ENCODE results near the gene PRKCE.
A peak's percentile ranks its signal among the peaks of the same experiment; 100 is the strongest.

PRKCE gene

GRCh38 chr2:46175419-46175818 is 523.9 kb downstream of the PRKCE start:
- DNase-seq (ENCODE audit: low read depth in 2 of 2, low spot score in 1 of 2) = no peak

- DNase-seq (ENCODE audit: low read depth in 2 of 2, low spot score in 1 of 2) = no peak
Measured at GRCh38 chr2:46177461-46178089, 526.1 kb downstream of the PRKCE start.

- peak; percentile 5 to 29 for DNase-seq (ENCODE audit: low read depth in 2 of 2, low spot score in 1 of 2)
Measured at GRCh38 chr2:46179037-46179621, 527.7 kb downstream of the PRKCE start.

- no peak for DNase-seq (ENCODE audit: low read depth in 2 of 2, low spot score in 1 of 2)
Measured at GRCh38 chr2:46180189-46180588, 528.7 kb downstream of the PRKCE start.

GRCh38 chr2:46181306-46181705 is 529.8 kb downstream of the PRKCE start:
- DNase-seq (ENCODE audit: low read depth in 2 of 2, low spot score in 1 of 2) = no peak

GRCh38 chr2:46181789-46182530 is 530.5 kb downstream of the PRKCE start:
- DNase-seq (ENCODE audit: low read depth in 2 of 2, low spot score in 1 of 2) = no peak

- no peak for DNase-seq (ENCODE audit: low read depth in 2 of 2, low spot score in 1 of 2)
Measured at GRCh38 chr2:46183426-46183825, 532.0 kb downstream of the PRKCE start.

- DNase-seq (ENCODE audit: low read depth in 2 of 2, low spot score in 1 of 2) = no peak
Measured at GRCh38 chr2:46184794-46185583, 533.5 kb downstream of the PRKCE start.

- DNase-seq (ENCODE audit: low read depth in 2 of 2, low spot score in 1 of 2) = no peak
Measured at GRCh38 chr2:46187112-46187618, 535.7 kb downstream of the PRKCE start.

- no peak for DNase-seq (ENCODE audit: low read depth in 2 of 2, low spot score in 1 of 2)
Measured at GRCh38 chr2:46188041-46188716, 536.7 kb downstream of the PRKCE start.

GRCh38 chr2:46193356-46193755 is 541.9 kb downstream of the PRKCE start:
- DNase-seq (ENCODE audit: low read depth in 2 of 2, low spot score in 1 of 2) = no peak

- no peak for DNase-seq (ENCODE audit: low read depth in 2 of 2, low spot score in 1 of 2)
Measured at GRCh38 chr2:46193855-46194254, 542.4 kb downstream of the PRKCE start.

GRCh38 chr2:46194856-46195255 is 543.4 kb downstream of the PRKCE start:
- DNase-seq (ENCODE audit: low read depth in 2 of 2, low spot score in 1 of 2) = no peak

GRCh38 chr2:46195819-46196218 is 544.3 kb downstream of the PRKCE start:
- no peak for DNase-seq (ENCODE audit: low read depth in 2 of 2, low spot score in 1 of 2)

- no peak for DNase-seq (ENCODE audit: low read depth in 2 of 2, low spot score in 1 of 2)
Measured at GRCh38 chr2:46196871-46197462, 545.5 kb downstream of the PRKCE start.

GRCh38 chr2:46197672-46198071 is 546.2 kb downstream of the PRKCE start:
- no peak for DNase-seq (ENCODE audit: low read depth in 2 of 2, low spot score in 1 of 2)

GRCh38 chr2:46198164-46198883 is 546.8 kb downstream of the PRKCE start:
- no peak for DNase-seq (ENCODE audit: low read depth in 2 of 2, low spot score in 1 of 2)

- DNase-seq (ENCODE audit: low read depth in 2 of 2, low spot score in 1 of 2) = no peak
Measured at GRCh38 chr2:46198966-46199365, 547.5 kb downstream of the PRKCE start.

- DNase-seq (ENCODE audit: low read depth in 2 of 2, low spot score in 1 of 2) = no peak
Measured at GRCh38 chr2:46200100-46200690, 548.7 kb downstream of the PRKCE start.

Measured in stimulated activated CD8-positive, alpha-beta memory T cell treated with anti-CD3 and anti-CD28 coated beads, Interleukin-4, amount 100 ng/mL, for 4 hours (primary cell).